ENCODE measurements around the gene TBK1. TPM values are rescaled to one million over a fixed set of nuclear protein-coding genes. Genes with fewer than 3 reads are reported as not detected.

TBK1 gene
- total RNA-seq, 1 donor from 2014 or later, result 15.0 TPM

DNA sequence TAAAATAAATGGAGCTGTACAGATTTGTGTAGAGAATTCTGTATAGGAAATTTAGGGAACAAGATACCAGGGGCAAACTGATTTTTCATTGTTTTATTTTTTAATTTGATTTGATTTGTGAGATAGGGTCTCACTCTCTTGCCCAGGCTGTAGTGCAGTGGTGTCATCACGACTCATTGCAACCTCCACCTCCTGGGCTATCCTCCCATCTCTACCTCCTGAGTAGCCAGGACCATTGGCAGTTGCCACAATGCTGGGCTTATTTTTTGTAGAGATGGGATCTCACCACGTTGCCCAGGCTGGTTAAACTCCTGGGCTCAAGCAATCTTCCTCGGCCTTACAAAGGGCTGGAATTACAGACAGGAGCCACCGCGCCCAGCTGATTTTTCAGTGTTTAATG lies 18.0 kb upstream of the TBK1 start:
- Mint-ChIP-seq H3K4me3 (ENCODE audit: unreplicated experiment) (no peak overlapping the region), H3K36me3 (ENCODE audit: low read depth) (peaks cover 66% of the 10 kb centered on the region), H3K27me3 (ENCODE audit: low read depth) (no peaks in the 10 kb centered on the region), H3K4me1 (ENCODE audit: low read depth) (peaks cover 25% of the 10 kb centered on the region), H3K27ac (ENCODE audit: unreplicated experiment) (no peak overlapping the region), H3K9me3 (ENCODE audit: low read depth) (no peaks in the 10 kb centered on the region)
- DNase-seq (ENCODE audit: low spot score), result no peak
- TF ChIP-seq, protein P1, sequence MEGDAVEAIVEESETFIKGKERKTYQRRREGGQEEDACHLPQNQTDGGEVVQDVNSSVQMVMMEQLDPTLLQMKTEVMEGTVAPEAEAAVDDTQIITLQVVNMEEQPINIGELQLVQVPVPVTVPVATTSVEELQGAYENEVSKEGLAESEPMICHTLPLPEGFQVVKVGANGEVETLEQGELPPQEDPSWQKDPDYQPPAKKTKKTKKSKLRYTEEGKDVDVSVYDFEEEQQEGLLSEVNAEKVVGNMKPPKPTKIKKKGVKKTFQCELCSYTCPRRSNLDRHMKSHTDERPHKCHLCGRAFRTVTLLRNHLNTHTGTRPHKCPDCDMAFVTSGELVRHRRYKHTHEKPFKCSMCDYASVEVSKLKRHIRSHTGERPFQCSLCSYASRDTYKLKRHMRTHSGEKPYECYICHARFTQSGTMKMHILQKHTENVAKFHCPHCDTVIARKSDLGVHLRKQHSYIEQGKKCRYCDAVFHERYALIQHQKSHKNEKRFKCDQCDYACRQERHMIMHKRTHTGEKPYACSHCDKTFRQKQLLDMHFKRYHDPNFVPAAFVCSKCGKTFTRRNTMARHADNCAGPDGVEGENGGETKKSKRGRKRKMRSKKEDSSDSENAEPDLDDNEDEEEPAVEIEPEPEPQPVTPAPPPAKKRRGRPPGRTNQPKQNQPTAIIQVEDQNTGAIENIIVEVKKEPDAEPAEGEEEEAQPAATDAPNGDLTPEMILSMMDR (IDR thresholded peaks at IDR 0.05), result no peak

DNA sequence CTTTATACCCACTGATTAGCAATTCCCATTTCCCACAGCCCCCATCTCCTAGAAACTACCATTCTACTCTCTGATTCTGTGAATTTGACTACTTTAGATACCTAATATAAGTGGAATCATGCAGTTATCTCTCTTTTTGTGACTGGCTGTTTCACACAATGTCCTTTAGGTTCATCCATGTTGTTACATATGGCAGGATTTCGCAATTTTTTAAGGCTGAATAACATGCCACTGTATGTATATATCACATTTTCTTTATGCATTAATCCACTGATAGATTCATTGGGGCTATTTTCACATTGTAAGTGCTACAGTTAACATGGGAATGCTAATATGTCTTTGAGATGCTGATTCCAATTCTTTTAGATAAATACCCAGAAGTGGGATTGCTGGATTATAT lies 11.8 kb upstream of the TBK1 start:
- no peak for DNase-seq (ENCODE audit: low spot score)
- Mint-ChIP-seq H3K27me3 (ENCODE audit: low read depth) (no peaks in the 10 kb centered on the region), H3K27ac (ENCODE audit: unreplicated experiment) (no peak overlapping the region), H3K4me3 (ENCODE audit: unreplicated experiment) (no peak overlapping the region), H3K36me3 (ENCODE audit: low read depth) (peaks cover 52% of the 10 kb centered on the region), H3K4me1 (ENCODE audit: low read depth) (no peaks in the 10 kb centered on the region), H3K9me3 (ENCODE audit: low read depth) (no peaks in the 10 kb centered on the region)
- TF ChIP-seq, protein P1 (IDR thresholded peaks at IDR 0.05), result no peak

DNA sequence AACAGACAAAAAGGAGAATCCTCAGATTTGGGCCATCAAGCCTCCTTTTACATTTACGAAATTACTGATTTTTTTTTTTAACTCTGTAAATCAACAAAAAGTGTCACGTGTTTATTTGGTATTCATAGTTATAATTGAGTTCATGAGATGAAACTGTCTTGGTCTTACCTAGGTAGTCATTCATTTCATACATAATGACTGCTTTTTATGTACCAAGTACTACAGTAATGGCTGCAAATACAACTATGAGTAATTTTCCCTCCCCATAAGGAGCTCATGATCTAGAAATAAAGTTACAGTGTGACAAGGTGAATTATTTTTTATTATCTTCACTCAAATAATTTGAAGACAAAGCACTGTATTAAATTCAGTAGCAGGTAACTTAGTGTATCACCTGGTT lies 6.4 kb upstream of the TBK1 start:
- no peak overlapping the region for H3K4me3 Mint-ChIP-seq (ENCODE audit: unreplicated experiment)
- peaks cover 39% of the 10 kb centered on the region for H3K36me3 Mint-ChIP-seq (ENCODE audit: low read depth)
- TF ChIP-seq, protein P1 (IDR thresholded peaks at IDR 0.05), result no peak

DNA sequence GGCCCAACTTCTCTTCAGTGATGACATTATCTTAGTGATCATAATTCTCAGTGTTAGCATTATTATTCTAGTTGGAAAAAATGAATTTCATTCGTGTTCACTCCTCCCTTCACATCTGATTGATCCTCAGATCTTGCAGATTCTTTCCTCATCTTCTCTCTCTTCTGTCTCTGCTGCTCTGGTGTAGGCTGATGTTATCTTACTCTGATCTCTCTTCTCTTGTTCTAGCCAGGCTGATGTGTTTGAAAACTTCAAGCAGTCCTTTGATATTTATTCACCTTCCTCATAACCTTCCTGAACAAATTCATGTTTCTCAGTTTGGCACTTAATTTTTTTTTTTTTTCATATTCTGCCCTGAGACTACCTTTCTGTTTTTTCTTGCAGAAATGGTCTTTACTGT lies 5.6 kb upstream of the TBK1 start:
- Mint-ChIP-seq H3K27me3 (ENCODE audit: low read depth) (no peaks in the 10 kb centered on the region), H3K4me3 (ENCODE audit: unreplicated experiment) (no peak overlapping the region), H3K9me3 (ENCODE audit: low read depth) (no peaks in the 10 kb centered on the region), H3K4me1 (ENCODE audit: low read depth) (peaks cover 13% of the 10 kb centered on the region), H3K36me3 (ENCODE audit: low read depth) (peaks cover 35% of the 10 kb centered on the region), H3K27ac (ENCODE audit: unreplicated experiment) (peak overlapping the region; percentile 57)
- TF ChIP-seq, protein P1 (IDR thresholded peaks at IDR 0.05), result no peak
- DNase-seq (ENCODE audit: low spot score), result no peak

More for the DNA sequence above, 6.4 kb upstream of the TBK1 start:
- Mint-ChIP-seq H3K4me1 (ENCODE audit: low read depth) (peaks cover 5% of the 10 kb centered on the region), H3K9me3 (ENCODE audit: low read depth) (no peaks in the 10 kb centered on the region), H3K27me3 (ENCODE audit: low read depth) (no peaks in the 10 kb centered on the region), H3K27ac (ENCODE audit: unreplicated experiment) (no peak overlapping the region)
- no peak for DNase-seq (ENCODE audit: low spot score)

DNA sequence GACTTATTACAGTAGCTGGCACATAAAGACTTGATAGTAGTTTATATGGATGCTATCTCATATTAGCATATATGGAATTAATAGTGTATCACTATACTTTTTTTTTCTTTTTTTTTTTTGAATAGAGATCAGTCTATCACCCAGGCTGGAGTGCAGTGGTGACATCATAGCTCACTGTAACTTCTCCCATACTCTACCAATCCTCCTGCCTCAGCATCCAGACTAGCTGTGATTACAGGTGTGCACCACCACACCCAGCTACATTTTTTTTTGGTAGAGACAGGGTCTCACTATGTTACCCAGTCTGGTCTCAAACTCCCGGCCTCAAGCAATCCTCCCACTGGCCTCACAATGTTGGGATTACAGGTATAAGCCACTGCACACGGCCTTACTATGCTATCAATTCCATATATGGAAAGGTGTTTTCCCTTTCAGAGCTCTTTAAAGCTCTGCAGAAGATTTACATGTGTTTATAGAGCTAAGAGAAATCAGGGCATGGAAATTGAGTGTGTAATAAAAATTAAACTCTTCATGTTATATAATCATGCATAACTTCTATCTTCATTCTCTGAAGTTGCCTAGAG lies 1.8 kb upstream of the TBK1 start:
- DNase-seq (ENCODE audit: low spot score), result no peak
- Mint-ChIP-seq H3K4me1 (ENCODE audit: low read depth) (peaks cover 29% of the 10 kb centered on the region), H3K27ac (ENCODE audit: unreplicated experiment) (peak overlapping the region; percentile 52), H3K4me3 (ENCODE audit: unreplicated experiment) (no peak overlapping the region), H3K9me3 (ENCODE audit: low read depth) (no peaks in the 10 kb centered on the region), H3K27me3 (ENCODE audit: low read depth) (no peaks in the 10 kb centered on the region), H3K36me3 (ENCODE audit: low read depth) (peaks cover 18% of the 10 kb centered on the region)
- TF ChIP-seq, protein P1 (IDR thresholded peaks at IDR 0.05), result no peak

Data from chondrocyte (in vitro differentiated cells).